Measurements from ENCODE around the gene KAT14. TPM values are rescaled to one million over a fixed set of nuclear protein-coding genes. Genes with fewer than 3 reads are reported as not detected.
"Not testable (repeated sequence)": the region's sequence is repeated elsewhere in the genome, so short reads cannot be mapped to it uniquely, and the experiment has no call there.

The KAT14 gene
- total RNA-seq, 1 experiment from 2014 or later, result 83.2 TPM

- ChIA-PET POLR2A (no interaction called here), CTCF (no interaction called here)
- Mint-ChIP-seq H3K9me3 (ENCODE audit: unreplicated experiment) (no peaks in the 10 kb centered on the region), H3K4me3 (ENCODE audit: unreplicated experiment) (no peak overlapping the region), H3K27me3 (ENCODE audit: insufficient read depth, unreplicated experiment) (no peaks in the 10 kb centered on the region), H3K27ac (ENCODE audit: unreplicated experiment) (no peak overlapping the region), H3K36me3 (ENCODE audit: insufficient read depth, unreplicated experiment) (peaks cover 98% of the 10 kb centered on the region), H3K4me1 (ENCODE audit: low read depth, unreplicated experiment) (peaks cover 15% of the 10 kb centered on the region)
- intact Hi-C loops (cut with micrococcal nuclease; ENCODE audit: unreplicated experiment), result no loop called here
- H3K9me3 ChIP-seq, result no peaks in the 10 kb centered on the region
- H3K27me3 ChIP-seq (replicated peaks; ENCODE audit: control insufficient read depth, insufficient read depth, low read length), result no peaks in the 10 kb centered on the region
- peaks cover 7% of the 10 kb centered on the region for H3K36me3 ChIP-seq (ENCODE audit: control insufficient read depth, insufficient read depth, low read length)
- no peak overlapping the region for H3K4me3 ChIP-seq (ENCODE audit: low read depth, low read length)
- BruUV-seq (replicated peaks), result no TSS peak
- no peak for TF ChIP-seq CTCF (IDR thresholded peaks at IDR 0.05; ENCODE audit: insufficient read depth in 1 of 2, low read depth in 1 of 2, low read length in 1 of 2, severe bottlenecking in 1 of 2, unreplicated experiment in 1 of 2)
- no peak for DNase-seq
- 0 out of 2 replicates have a peak, but pooled peaks cover under 1% of the 10 kb centered on the region for H3K4me1 ChIP-seq
Measured at GRCh38 chr20:18172379-18172778, 34.7 kb downstream of the KAT14 start.

GRCh38 chr20:18174906-18175683, 37.4 kb downstream of the KAT14 start:
- DNase-seq, result no peak
- H3K36me3 ChIP-seq (ENCODE audit: control insufficient read depth, insufficient read depth, low read length), result peaks cover 9% of the 10 kb centered on the region
- intact Hi-C loops (cut with micrococcal nuclease; ENCODE audit: unreplicated experiment), result no loop called here
- ChIA-PET CTCF (no interaction called here), POLR2A (no interaction called here)
- Mint-ChIP-seq H3K27me3 (ENCODE audit: insufficient read depth, unreplicated experiment) (no peaks in the 10 kb centered on the region), H3K4me3 (ENCODE audit: unreplicated experiment) (no peak overlapping the region), H3K27ac (ENCODE audit: unreplicated experiment) (peak overlapping the region; percentile 49), H3K9me3 (ENCODE audit: unreplicated experiment) (peaks cover 8% of the 10 kb centered on the region), H3K4me1 (ENCODE audit: low read depth, unreplicated experiment) (peaks cover 7% of the 10 kb centered on the region), H3K36me3 (ENCODE audit: insufficient read depth, unreplicated experiment) (peaks cover 100% of the 10 kb centered on the region)
- no TSS peak for BruUV-seq (replicated peaks)
- H3K9me3 ChIP-seq, result peaks cover 11% of the 10 kb centered on the region; the same call in 1 of the 2 replicates
- no peaks in the 10 kb centered on the region for H3K27me3 ChIP-seq (replicated peaks; ENCODE audit: control insufficient read depth, insufficient read depth, low read length)
- no peak for TF ChIP-seq CTCF (IDR thresholded peaks at IDR 0.05; ENCODE audit: insufficient read depth in 1 of 2, low read depth in 1 of 2, low read length in 1 of 2, severe bottlenecking in 1 of 2, unreplicated experiment in 1 of 2)
- H3K4me1 ChIP-seq, result no peaks in the 10 kb centered on the region
- no peak overlapping the region for H3K4me3 ChIP-seq (ENCODE audit: low read depth, low read length)

- ChIA-PET CTCF (no interaction called here), POLR2A (interaction anchor here (0.7 kb wide), 1 partner anchor 1067 kb away, joined by 9 read pairs; no protein-coding TSS in a partner anchor)
- H3K4me1 Mint-ChIP-seq (ENCODE audit: low read depth, unreplicated experiment), result peaks cover 7% of the 10 kb centered on the region
- H3K36me3 Mint-ChIP-seq (ENCODE audit: insufficient read depth, unreplicated experiment), result peaks cover 98% of the 10 kb centered on the region
- no peaks in the 10 kb centered on the region for H3K27me3 Mint-ChIP-seq (ENCODE audit: insufficient read depth, unreplicated experiment)
- intact Hi-C loops (cut with micrococcal nuclease; ENCODE audit: unreplicated experiment), result no loop called here
- H3K27ac Mint-ChIP-seq (ENCODE audit: unreplicated experiment), result peak overlapping the region; percentile 49
- peaks cover 8% of the 10 kb centered on the region for H3K9me3 Mint-ChIP-seq (ENCODE audit: unreplicated experiment)
- Histone ChIP-seq H3K27me3 (replicated peaks; ENCODE audit: control insufficient read depth, insufficient read depth, low read length) (no peaks in the 10 kb centered on the region), H3K9me3 (peaks cover 11% of the 10 kb centered on the region; the same call in 1 of the 2 replicates), H3K4me3 (ENCODE audit: low read depth, low read length) (no peak overlapping the region), H3K36me3 (ENCODE audit: control insufficient read depth, insufficient read depth, low read length) (peaks cover 10% of the 10 kb centered on the region), H3K4me1 (no peaks in the 10 kb centered on the region)
- no peak for TF ChIP-seq CTCF (IDR thresholded peaks at IDR 0.05; ENCODE audit: insufficient read depth in 1 of 2, low read depth in 1 of 2, low read length in 1 of 2, severe bottlenecking in 1 of 2, unreplicated experiment in 1 of 2)
- no peak overlapping the region for H3K4me3 Mint-ChIP-seq (ENCODE audit: unreplicated experiment)
- peak in 1 of 2 experiments; percentile 34 for DNase-seq
- no TSS peak for BruUV-seq (replicated peaks)
Measured at GRCh38 chr20:18176318-18176785, 38.7 kb downstream of the KAT14 start.

- Mint-ChIP-seq H3K36me3 (ENCODE audit: insufficient read depth, unreplicated experiment) (peaks cover 98% of the 10 kb centered on the region), H3K27ac (ENCODE audit: unreplicated experiment) (peak overlapping the region; percentile 43)
- POLR2A ChIA-PET, result interaction anchor here (0.5 kb wide), 1 partner anchor 12 kb away, joined by 6 read pairs; no protein-coding TSS in a partner anchor
- H3K9me3 Mint-ChIP-seq (ENCODE audit: unreplicated experiment); BruUV-seq (replicated peaks); H3K4me3 ChIP-seq (ENCODE audit: low read depth, low read length); H3K4me1 ChIP-seq; H3K27me3 ChIP-seq (replicated peaks; ENCODE audit: control insufficient read depth, insufficient read depth, low read length); H3K4me3 Mint-ChIP-seq (ENCODE audit: unreplicated experiment); H3K27me3 Mint-ChIP-seq (ENCODE audit: insufficient read depth, unreplicated experiment); H3K4me1 Mint-ChIP-seq (ENCODE audit: low read depth, unreplicated experiment); intact Hi-C loops (cut with micrococcal nuclease; ENCODE audit: unreplicated experiment); DNase-seq: not testable (repeated sequence)
- CTCF ChIA-PET, result interaction anchor here (0.6 kb wide), 1 partner anchor 62 kb away, joined by 3 read pairs; no protein-coding TSS in a partner anchor
- Histone ChIP-seq H3K9me3 (peaks cover 11% of the 10 kb centered on the region; the same call in 1 of the 2 replicates), H3K36me3 (ENCODE audit: control insufficient read depth, insufficient read depth, low read length) (peaks cover 11% of the 10 kb centered on the region)
Measured at GRCh38 chr20:18180366-18180765, 42.7 kb downstream of the KAT14 start.

Measured in Caco-2 (cell line).